ENCODE data around the gene S100A7A.
"Not testable (repeated sequence)": the region's sequence is repeated elsewhere in the genome, so short reads cannot be mapped to it uniquely, and the experiment has no call there.

Gene S100A7A

DNA sequence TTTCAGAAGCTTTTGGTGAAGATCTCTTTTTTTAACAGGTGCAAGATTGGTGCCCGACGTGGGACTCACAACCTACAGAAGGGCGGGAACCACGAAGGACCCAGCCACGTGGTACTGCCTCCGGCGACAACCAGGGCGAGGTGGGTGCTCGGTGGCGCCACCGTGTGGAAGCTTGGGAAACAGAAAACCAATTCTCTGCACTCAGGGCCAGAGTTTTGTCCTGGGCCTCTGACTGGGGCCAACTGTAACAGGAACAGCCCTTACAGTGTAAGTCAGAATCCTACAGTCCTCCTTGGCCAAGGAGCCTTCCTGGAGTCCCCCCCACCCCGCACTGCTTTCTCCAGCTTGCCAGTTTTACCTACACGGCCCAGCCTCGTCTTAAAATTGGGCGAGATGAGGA lies 11.6 kb upstream of the S100A7A start:
- peaks cover 4% of the 10 kb centered on the region for H3K27me3 ChIP-seq (ENCODE audit: insufficient read depth, poor library complexity, severe bottlenecking)
- peak in 1 of 2 experiments; percentile 76 for DNase-seq (ENCODE audit: low read depth in 1 of 2, low spot score in 1 of 2)
- TF ChIP-seq SPI1 (IDR thresholded peaks at IDR 0.05; ENCODE audit: borderline replicate concordance, low read depth) = no peak
- TF ChIP-seq, protein P1, sequence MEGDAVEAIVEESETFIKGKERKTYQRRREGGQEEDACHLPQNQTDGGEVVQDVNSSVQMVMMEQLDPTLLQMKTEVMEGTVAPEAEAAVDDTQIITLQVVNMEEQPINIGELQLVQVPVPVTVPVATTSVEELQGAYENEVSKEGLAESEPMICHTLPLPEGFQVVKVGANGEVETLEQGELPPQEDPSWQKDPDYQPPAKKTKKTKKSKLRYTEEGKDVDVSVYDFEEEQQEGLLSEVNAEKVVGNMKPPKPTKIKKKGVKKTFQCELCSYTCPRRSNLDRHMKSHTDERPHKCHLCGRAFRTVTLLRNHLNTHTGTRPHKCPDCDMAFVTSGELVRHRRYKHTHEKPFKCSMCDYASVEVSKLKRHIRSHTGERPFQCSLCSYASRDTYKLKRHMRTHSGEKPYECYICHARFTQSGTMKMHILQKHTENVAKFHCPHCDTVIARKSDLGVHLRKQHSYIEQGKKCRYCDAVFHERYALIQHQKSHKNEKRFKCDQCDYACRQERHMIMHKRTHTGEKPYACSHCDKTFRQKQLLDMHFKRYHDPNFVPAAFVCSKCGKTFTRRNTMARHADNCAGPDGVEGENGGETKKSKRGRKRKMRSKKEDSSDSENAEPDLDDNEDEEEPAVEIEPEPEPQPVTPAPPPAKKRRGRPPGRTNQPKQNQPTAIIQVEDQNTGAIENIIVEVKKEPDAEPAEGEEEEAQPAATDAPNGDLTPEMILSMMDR (IDR thresholded peaks at IDR 0.05; ENCODE audit: insufficient read depth, low read length) = peak; percentile 35
- no peak overlapping the region for H3K4me3 ChIP-seq (replicated peaks; ENCODE audit: insufficient read depth, low read length)
- no peak overlapping the region for H3K27ac ChIP-seq (replicated peaks)

DNA sequence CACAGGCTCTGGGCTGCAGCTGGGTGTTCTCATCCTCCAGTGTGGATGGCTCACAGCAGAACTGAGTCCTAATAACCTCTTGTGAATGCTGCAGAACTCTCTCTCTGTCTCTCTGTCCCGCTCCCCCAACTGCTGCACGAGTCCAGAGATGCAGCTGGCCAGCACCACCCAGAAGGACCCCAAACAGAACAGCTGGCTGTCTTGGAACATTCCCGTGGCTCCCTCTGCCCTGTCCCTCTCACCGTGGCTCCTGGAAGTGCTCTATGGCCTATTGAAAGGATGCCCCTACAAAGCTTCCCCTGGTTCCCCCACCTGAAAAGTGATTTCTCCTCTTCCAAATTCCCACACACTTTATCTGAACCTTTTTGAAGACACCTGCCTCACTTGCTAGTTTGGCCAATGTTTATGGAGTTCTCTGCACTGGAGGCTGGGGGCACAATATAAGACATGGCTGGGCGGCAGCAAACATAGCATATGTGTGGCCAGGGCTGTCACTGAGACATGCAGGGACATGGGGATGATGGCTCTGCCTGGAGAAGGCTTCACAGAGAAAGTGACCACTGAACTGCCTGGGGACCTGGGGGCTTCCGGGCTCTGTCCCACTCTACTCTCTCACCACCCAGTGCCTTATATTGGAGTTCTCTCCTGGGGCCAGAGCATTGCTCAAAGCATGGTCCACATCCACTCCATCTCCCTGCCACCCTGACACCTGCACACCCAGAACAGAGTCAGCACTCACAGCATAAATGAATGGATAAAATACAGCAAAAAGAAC lies 10.3 kb upstream of the S100A7A start:
- not testable (repeated sequence) for H3K4me3 ChIP-seq (replicated peaks; ENCODE audit: insufficient read depth, low read length); DNase-seq (ENCODE audit: low read depth in 1 of 2, low spot score in 1 of 2); H3K27ac ChIP-seq (replicated peaks); H3K27me3 ChIP-seq (ENCODE audit: insufficient read depth, poor library complexity, severe bottlenecking)

DNA sequence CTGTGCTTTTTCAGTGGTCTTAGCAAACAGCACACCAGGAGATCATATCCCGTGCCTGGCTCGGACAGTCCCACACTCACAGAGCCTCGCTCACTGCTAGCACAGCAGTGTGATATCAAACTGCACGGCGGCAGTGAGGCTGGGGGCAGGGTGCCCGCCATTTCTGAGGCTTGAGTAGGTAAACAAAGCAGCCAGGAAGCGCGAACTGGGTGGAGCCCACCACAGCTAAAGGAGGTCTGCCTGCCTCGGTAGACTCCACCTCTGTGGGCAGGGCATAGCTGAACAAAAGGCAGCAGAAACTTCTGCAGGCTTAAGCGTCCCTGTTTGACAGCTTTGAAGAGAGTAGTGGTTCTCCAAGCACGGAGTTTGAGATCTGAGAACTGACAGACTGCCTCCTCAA lies 9.0 kb upstream of the S100A7A start:
- not testable (repeated sequence) for H3K4me3 ChIP-seq (replicated peaks; ENCODE audit: insufficient read depth, low read length); DNase-seq (ENCODE audit: low read depth in 1 of 2, low spot score in 1 of 2); H3K27ac ChIP-seq (replicated peaks); H3K27me3 ChIP-seq (ENCODE audit: insufficient read depth, poor library complexity, severe bottlenecking)

DNA sequence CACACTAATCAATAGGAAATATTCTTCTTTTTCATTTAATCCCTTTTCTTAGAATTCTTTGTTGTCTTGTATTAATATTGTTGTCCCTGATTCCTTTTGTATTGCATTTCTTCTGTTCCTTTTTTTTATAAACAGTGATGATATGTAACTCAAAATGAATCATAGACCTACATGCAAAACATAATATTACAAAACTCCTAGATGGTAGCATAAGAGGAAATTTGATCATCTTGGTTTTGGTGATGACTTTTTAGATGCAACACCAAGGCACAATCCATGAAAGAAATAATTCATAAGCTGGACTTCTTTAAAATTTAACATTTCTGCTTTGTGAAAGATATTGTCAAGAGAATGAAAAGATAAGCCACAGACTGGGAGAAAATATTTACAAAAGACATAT lies 2.4 kb upstream of the S100A7A start:
- DNase-seq (ENCODE audit: low read depth in 1 of 2, low spot score in 1 of 2); H3K27ac ChIP-seq (replicated peaks); H3K4me3 ChIP-seq (replicated peaks; ENCODE audit: insufficient read depth, low read length); H3K27me3 ChIP-seq (ENCODE audit: insufficient read depth, poor library complexity, severe bottlenecking): not testable (repeated sequence)

DNA sequence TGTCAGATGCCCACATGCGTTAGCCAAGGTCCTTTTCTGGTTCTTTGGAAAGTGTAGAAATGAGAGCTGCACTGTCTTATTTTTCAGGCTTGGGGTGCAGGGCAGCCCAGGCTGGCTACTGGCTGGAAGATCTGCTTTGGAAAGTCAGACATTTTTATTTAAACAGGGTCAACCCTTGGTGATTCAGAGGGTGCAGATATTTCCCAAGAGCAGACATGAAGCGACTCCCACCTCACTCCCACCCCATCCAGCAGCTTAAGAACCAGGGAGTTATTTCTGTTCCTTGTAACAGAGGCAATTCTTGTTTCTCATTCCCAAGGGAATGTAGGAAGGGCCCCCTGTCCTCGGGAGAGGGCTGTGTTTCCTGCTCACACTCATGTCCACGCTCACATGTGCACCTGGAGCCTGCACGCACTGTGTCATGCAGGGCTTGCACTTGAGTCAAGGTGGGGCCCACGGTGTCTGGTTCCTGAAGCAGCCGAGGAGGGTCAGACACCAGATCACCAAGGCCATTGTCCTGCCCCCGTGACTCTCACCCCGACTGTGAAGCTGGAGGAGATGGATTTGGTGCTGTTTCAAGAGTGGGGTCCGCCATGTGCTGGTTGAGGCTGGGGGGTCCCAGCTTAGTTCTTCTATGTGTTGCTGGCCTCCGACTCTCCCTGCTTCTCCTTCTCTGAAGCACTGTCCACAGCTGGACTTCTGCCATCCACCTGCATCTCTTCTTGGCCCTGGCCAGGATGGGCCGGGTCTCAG lies 992 bp downstream of the S100A7A start:
- Histone ChIP-seq H3K27ac (replicated peaks) (no peak overlapping the region), H3K27me3 (ENCODE audit: insufficient read depth, poor library complexity, severe bottlenecking) (no peaks in the 10 kb centered on the region), H3K4me3 (replicated peaks; ENCODE audit: insufficient read depth, low read length) (no peak overlapping the region)
- TF ChIP-seq, protein P1 (IDR thresholded peaks at IDR 0.05; ENCODE audit: insufficient read depth, low read length) = no peak
- TF ChIP-seq, protein P2, sequence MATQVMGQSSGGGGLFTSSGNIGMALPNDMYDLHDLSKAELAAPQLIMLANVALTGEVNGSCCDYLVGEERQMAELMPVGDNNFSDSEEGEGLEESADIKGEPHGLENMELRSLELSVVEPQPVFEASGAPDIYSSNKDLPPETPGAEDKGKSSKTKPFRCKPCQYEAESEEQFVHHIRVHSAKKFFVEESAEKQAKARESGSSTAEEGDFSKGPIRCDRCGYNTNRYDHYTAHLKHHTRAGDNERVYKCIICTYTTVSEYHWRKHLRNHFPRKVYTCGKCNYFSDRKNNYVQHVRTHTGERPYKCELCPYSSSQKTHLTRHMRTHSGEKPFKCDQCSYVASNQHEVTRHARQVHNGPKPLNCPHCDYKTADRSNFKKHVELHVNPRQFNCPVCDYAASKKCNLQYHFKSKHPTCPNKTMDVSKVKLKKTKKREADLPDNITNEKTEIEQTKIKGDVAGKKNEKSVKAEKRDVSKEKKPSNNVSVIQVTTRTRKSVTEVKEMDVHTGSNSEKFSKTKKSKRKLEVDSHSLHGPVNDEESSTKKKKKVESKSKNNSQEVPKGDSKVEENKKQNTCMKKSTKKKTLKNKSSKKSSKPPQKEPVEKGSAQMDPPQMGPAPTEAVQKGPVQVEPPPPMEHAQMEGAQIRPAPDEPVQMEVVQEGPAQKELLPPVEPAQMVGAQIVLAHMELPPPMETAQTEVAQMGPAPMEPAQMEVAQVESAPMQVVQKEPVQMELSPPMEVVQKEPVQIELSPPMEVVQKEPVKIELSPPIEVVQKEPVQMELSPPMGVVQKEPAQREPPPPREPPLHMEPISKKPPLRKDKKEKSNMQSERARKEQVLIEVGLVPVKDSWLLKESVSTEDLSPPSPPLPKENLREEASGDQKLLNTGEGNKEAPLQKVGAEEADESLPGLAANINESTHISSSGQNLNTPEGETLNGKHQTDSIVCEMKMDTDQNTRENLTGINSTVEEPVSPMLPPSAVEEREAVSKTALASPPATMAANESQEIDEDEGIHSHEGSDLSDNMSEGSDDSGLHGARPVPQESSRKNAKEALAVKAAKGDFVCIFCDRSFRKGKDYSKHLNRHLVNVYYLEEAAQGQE (IDR thresholded peaks at IDR 0.05; ENCODE audit: insufficient replicate concordance, low read depth) = no peak
- TF ChIP-seq GABPA (IDR thresholded peaks at IDR 0.05; ENCODE audit: low read depth) = no peak
- no peak for TF ChIP-seq SPI1 (IDR thresholded peaks at IDR 0.05; ENCODE audit: borderline replicate concordance, low read depth)
- TF ChIP-seq POLR2AphosphoS5 (IDR thresholded peaks at IDR 0.05; ENCODE audit: low read depth) = no peak
- no peak for DNase-seq (ENCODE audit: low read depth in 1 of 2, low spot score in 1 of 2)

DNA sequence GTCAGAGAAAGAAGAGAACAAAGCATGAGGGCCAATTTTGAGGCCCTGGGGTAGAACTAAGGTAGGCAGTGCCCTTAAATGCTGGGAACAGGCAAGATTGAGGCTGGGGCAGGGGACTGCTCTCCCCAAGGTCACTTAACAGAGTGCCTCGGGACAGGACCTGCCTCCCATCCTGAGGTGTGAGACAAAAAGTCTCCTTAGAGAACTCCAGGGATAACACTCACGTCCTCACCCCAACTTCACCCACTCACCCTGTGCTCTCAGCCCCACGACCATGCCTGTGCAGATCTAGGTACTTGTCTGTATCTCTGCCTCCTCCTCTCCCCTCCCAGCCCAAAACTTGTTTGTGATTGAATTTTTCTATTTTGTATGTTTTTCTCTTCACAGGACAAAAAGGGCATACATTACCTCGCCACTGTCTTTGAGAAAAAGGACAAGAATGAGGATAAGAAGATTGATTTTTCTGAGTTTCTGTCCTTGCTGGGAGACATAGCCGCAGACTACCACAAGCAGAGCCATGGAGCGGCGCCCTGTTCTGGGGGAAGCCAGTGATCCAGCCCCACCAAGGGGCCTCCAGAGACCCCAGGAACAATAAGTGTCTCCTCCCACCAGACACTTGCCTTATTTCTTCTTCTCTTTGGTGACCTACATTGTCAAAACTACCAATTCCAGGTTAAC lies 2.6 kb downstream of the S100A7A start:
- H3K4me3 ChIP-seq (replicated peaks; ENCODE audit: insufficient read depth, low read length); H3K27me3 ChIP-seq (ENCODE audit: insufficient read depth, poor library complexity, severe bottlenecking); H3K27ac ChIP-seq (replicated peaks); DNase-seq (ENCODE audit: low read depth in 1 of 2, low spot score in 1 of 2): not testable (repeated sequence)

DNA sequence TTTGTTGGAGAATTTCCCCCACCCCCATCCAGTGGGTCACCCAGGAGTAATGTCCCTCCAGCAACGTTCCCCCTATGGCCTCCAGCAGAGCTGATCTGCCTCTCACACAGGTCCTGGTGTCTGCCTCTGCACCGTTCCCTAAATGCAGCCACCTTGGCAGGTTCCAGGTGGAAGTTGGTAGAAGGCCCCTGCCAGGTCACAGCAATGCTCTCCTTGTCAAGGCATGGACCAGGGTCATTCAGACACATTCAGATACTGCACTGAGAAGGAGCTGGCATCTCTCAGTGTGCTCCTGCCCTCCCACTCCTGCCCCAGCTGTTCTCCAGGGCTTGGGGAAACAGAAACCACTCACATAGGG lies 3.1 kb downstream of the S100A7A start:
- H3K27me3 ChIP-seq (ENCODE audit: insufficient read depth, poor library complexity, severe bottlenecking); DNase-seq (ENCODE audit: low read depth in 1 of 2, low spot score in 1 of 2); H3K4me3 ChIP-seq (replicated peaks; ENCODE audit: insufficient read depth, low read length); H3K27ac ChIP-seq (replicated peaks): not testable (repeated sequence)
